Neural cell (in vitro differentiated cells): ENCODE results near the gene SCYL1. TPM values are rescaled to one million over a fixed set of nuclear protein-coding genes. Genes with fewer than 3 reads are reported as not detected.
A peak's percentile ranks its signal among the peaks of the same experiment; 100 is the strongest.

ENCODE experiments used
- H2AFZ ChIP-seq: fragments of 200-600, 300-800 bp; sonication (generic), shearing (Covaris generic); 2 replicates; pipeline ENCODE4 v1.6.0; 2014; ENCODE audit warnings: low read depth, mild to moderate bottlenecking, antibody characterized with exemption, low read length, moderate library complexity
- H3F3A ChIP-seq: fragments of 200-600 bp; shearing (Covaris generic); 2 replicates; pipeline ENCODE4 v1.6.1; 2016; ENCODE audit warnings: mild to moderate bottlenecking, moderate library complexity, mixed read lengths, antibody characterized with exemption, low read length; ENCODE audit not compliant: insufficient read depth, poor library complexity, severe bottlenecking
- H3K27ac ChIP-seq: fragments of 200-600, 300-800 bp; sonication (generic), shearing (Covaris generic); 2 replicates; pipeline ENCODE4 v1.5.1; 2014; ENCODE audit warnings: mild to moderate bottlenecking, low read length, moderate library complexity
- H3K27me3 ChIP-seq: fragments of 300-800, 200-600 bp; sonication (generic), shearing (Covaris generic); 2 replicates; pipeline ENCODE4 v1.6.0; 2014; ENCODE audit warnings: mild to moderate bottlenecking, low read depth, low read length, moderate library complexity; ENCODE audit not compliant: insufficient read depth
- H3K36me3 ChIP-seq: fragments of 300-800, 200-600 bp; sonication (generic), shearing (Covaris generic); 2 replicates; pipeline ENCODE4 v1.5.1; 2014; ENCODE audit warnings: mild to moderate bottlenecking, antibody characterized with exemption, low read length, moderate library complexity; ENCODE audit not compliant: insufficient read depth
- H3K4me2 ChIP-seq: fragments of 300-800, 200-600 bp; sonication (generic), shearing (Covaris generic); 2 replicates; pipeline ENCODE4 v1.6.0; 2014; ENCODE audit warnings: mild to moderate bottlenecking, low read length
- H3K4me3 ChIP-seq: fragments of 300-800, 200-600 bp; sonication (generic), shearing (Covaris generic); 2 replicates; pipeline ENCODE4 v1.5.1; 2014; ENCODE audit warnings: mild to moderate bottlenecking, low read length, moderate library complexity
- H3K79me2 ChIP-seq: fragments of 200-600 bp; shearing (Covaris generic); replicated peaks from 2 replicates; pipeline ENCODE4 v1.6.0; 2014; ENCODE audit warnings: mild to moderate bottlenecking, low read length, moderate library complexity; ENCODE audit not compliant: insufficient read depth
- H3K9ac ChIP-seq: fragments of 300-800, 200-600 bp; sonication (generic), shearing (Covaris generic); 2 replicates; pipeline ENCODE4 v1.6.1; 2016; ENCODE audit warnings: mild to moderate bottlenecking, low read length, mixed read lengths
- H3K9me2 ChIP-seq: fragments of 200-600 bp; shearing (Covaris generic); 2 replicates; pipeline ENCODE4 v1.6.1; 2016; ENCODE audit warnings: mild to moderate bottlenecking, low read length, mixed read lengths; ENCODE audit not compliant: insufficient read depth
- H3K9me3 ChIP-seq: fragments of 200-600, 300-800 bp; sonication (generic), shearing (Covaris generic); 2 replicates; pipeline ENCODE4 v1.6.1; 2016; ENCODE audit warnings: mild to moderate bottlenecking, mixed run types, low read length, moderate library complexity, mixed read lengths
- H4K20me1 ChIP-seq: fragments of 200-600 bp; shearing (Covaris generic); 2 replicates; pipeline ENCODE4 v1.6.1; 2016; ENCODE audit warnings: mild to moderate bottlenecking, mixed run types; ENCODE audit not compliant: insufficient read depth
- EP300 ChIP-seq: fragments of 450-650 bp; conservative IDR thresholded peaks from 2 replicates; pipeline ENCODE4 v1.6.1; 2014; ENCODE audit warnings: antibody characterized with exemption, mild to moderate bottlenecking, moderate library complexity; ENCODE audit not compliant: poor library complexity, severe bottlenecking
- EZH2 ChIP-seq: fragments of 200-600, 300-800 bp; shearing (Covaris generic), sonication (generic); IDR thresholded peaks from 2 replicates; pipeline ENCODE4 v1.6.1; 2014; ENCODE audit warnings: antibody characterized with exemption, low read length, borderline replicate concordance, mild to moderate bottlenecking; ENCODE audit not compliant: insufficient read depth, poor library complexity, severe bottlenecking
- MXI1 ChIP-seq: fragments of 450-650 bp; conservative IDR thresholded peaks from 2 replicates; pipeline ENCODE4 v1.6.1; 2014; ENCODE audit warnings: antibody characterized with exemption, mild to moderate bottlenecking; ENCODE audit not compliant: poor library complexity, severe bottlenecking
- POLR2AphosphoS5 ChIP-seq: IDR thresholded peaks from 2 replicates; pipeline ENCODE4 v1.6.1; 2012
- RAD21 ChIP-seq: fragments of 450-650 bp; conservative IDR thresholded peaks from 2 replicates; pipeline ENCODE4 v1.6.1; 2014; ENCODE audit warnings: antibody characterized with exemption, mild to moderate bottlenecking, moderate library complexity
- SMC3 ChIP-seq: fragments of 450-650 bp; conservative IDR thresholded peaks from 2 replicates; pipeline ENCODE4 v1.6.1; 2014; ENCODE audit warnings: antibody characterized with exemption, mild to moderate bottlenecking, moderate library complexity; ENCODE audit not compliant: poor library complexity
- TAF1 ChIP-seq: IDR thresholded peaks from 2 replicates; pipeline ENCODE4 v1.6.1; 2012; ENCODE audit warnings: low read depth
- polyA plus RNA-seq: library from polyadenylated mRNA; depleted of rRNA; stranded (reverse); fragments of >200 nt; gene quantifications from 2 replicates; pipeline ENCODE4 v1.2.3, GENCODE V29; 2014
- TF ChIP-seq, protein P1 (sequence below): IDR thresholded peaks from 2 replicates; pipeline ENCODE4 v1.6.1; 2012; ENCODE audit warnings: borderline replicate concordance
- TF ChIP-seq, protein P2 (sequence below): fragments of 450-650 bp; IDR thresholded peaks from 2 replicates; pipeline ENCODE4 v1.5.1; 2014; ENCODE audit warnings: antibody characterized with exemption, mild to moderate bottlenecking, moderate library complexity; ENCODE audit not compliant: poor library complexity, severe bottlenecking

The SCYL1 gene
- polyA plus RNA-seq, 1 donor from 2014 or later, result 48.3 TPM

GRCh38 chr11:65558002-65558929 is 33.4 kb downstream of the SCYL1 start, which contains the start of gene LTBP3:
Gene LTBP3, minus strand, starts transcription at chr11:65558359. Its CDS starts 400 bp downstream, at chr11:65557959.
- no peaks in the 10 kb centered on the region for H3K27me3 ChIP-seq

GRCh38 chr11:65558930-65559509 is 34.1 kb downstream of the SCYL1 start:
- Histone ChIP-seq H2AFZ (no peak overlapping the region), H3F3A (no peaks in the 10 kb centered on the region), H3K9ac (no peak overlapping the region), H3K36me3 (no peaks in the 10 kb centered on the region), H3K79me2 (no peaks in the 10 kb centered on the region), H3K9me2 (no peaks in the 10 kb centered on the region), H4K20me1 (no peaks in the 10 kb centered on the region), H3K27me3 (no peaks in the 10 kb centered on the region), H3K27ac (no peak overlapping the region), H3K4me3 (peak overlapping the region; percentile 59), H3K9me3 (no peaks in the 10 kb centered on the region), H3K4me2 (no peak overlapping the region)
- no peak for TF ChIP-seq POLR2AphosphoS5
- no peak for TF ChIP-seq EZH2
- TF ChIP-seq RAD21, result no peak
- TF ChIP-seq, protein P1, sequence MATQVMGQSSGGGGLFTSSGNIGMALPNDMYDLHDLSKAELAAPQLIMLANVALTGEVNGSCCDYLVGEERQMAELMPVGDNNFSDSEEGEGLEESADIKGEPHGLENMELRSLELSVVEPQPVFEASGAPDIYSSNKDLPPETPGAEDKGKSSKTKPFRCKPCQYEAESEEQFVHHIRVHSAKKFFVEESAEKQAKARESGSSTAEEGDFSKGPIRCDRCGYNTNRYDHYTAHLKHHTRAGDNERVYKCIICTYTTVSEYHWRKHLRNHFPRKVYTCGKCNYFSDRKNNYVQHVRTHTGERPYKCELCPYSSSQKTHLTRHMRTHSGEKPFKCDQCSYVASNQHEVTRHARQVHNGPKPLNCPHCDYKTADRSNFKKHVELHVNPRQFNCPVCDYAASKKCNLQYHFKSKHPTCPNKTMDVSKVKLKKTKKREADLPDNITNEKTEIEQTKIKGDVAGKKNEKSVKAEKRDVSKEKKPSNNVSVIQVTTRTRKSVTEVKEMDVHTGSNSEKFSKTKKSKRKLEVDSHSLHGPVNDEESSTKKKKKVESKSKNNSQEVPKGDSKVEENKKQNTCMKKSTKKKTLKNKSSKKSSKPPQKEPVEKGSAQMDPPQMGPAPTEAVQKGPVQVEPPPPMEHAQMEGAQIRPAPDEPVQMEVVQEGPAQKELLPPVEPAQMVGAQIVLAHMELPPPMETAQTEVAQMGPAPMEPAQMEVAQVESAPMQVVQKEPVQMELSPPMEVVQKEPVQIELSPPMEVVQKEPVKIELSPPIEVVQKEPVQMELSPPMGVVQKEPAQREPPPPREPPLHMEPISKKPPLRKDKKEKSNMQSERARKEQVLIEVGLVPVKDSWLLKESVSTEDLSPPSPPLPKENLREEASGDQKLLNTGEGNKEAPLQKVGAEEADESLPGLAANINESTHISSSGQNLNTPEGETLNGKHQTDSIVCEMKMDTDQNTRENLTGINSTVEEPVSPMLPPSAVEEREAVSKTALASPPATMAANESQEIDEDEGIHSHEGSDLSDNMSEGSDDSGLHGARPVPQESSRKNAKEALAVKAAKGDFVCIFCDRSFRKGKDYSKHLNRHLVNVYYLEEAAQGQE, result no peak
- TF ChIP-seq MXI1, result no peak
- no peak for TF ChIP-seq SMC3
- no peak for TF ChIP-seq EP300
- TF ChIP-seq, protein P2, sequence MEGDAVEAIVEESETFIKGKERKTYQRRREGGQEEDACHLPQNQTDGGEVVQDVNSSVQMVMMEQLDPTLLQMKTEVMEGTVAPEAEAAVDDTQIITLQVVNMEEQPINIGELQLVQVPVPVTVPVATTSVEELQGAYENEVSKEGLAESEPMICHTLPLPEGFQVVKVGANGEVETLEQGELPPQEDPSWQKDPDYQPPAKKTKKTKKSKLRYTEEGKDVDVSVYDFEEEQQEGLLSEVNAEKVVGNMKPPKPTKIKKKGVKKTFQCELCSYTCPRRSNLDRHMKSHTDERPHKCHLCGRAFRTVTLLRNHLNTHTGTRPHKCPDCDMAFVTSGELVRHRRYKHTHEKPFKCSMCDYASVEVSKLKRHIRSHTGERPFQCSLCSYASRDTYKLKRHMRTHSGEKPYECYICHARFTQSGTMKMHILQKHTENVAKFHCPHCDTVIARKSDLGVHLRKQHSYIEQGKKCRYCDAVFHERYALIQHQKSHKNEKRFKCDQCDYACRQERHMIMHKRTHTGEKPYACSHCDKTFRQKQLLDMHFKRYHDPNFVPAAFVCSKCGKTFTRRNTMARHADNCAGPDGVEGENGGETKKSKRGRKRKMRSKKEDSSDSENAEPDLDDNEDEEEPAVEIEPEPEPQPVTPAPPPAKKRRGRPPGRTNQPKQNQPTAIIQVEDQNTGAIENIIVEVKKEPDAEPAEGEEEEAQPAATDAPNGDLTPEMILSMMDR, result no peak
- no peak for TF ChIP-seq TAF1

More at GRCh38 chr11:65558002-65558929, 33.4 kb downstream of the SCYL1 start, which contains the start of gene LTBP3:
- H3F3A ChIP-seq, result no peaks in the 10 kb centered on the region
- no peak for TF ChIP-seq EZH2
- no peak for TF ChIP-seq EP300
- no peaks in the 10 kb centered on the region for H3K79me2 ChIP-seq
- H4K20me1 ChIP-seq, result no peaks in the 10 kb centered on the region
- H3K27ac ChIP-seq, result no peak within 1 kb of the TSS
- H3K4me3 ChIP-seq, result peak within 1 kb of the TSS; percentile 59
- H3K9me2 ChIP-seq, result no peaks in the 10 kb centered on the region
- H2AFZ ChIP-seq, result no peak within 1 kb of the TSS
- H3K36me3 ChIP-seq, result no peaks in the 10 kb centered on the region
- H3K9ac ChIP-seq, result peak within 1 kb of the TSS; percentile 46
- H3K4me2 ChIP-seq, result no peak within 1 kb of the TSS
- H3K9me3 ChIP-seq, result no peaks in the 10 kb centered on the region
